ENCODE results near the gene SYCE1L. TPM values are rescaled to one million over a fixed set of nuclear protein-coding genes. Genes with fewer than 3 reads are reported as not detected.

SYCE1L gene
- polyA plus RNA-seq, 3 donors = 2.3 to 4.1 (median 2.9) TPM

- DNase-seq (ENCODE audit: low read depth in 3 of 3, low spot score in 2 of 3) = no peak
Observed at GRCh38 chr16:77195411-77195810, 3.8 kb upstream of the SYCE1L start.

GRCh38 chr16:77197747-77198146, 1.5 kb upstream of the SYCE1L start:
- DNase-seq (ENCODE audit: low read depth in 3 of 3, low spot score in 2 of 3) = no peak

GRCh38 chr16:77206533-77206932, 7.3 kb downstream of the SYCE1L start:
- no peak for DNase-seq (ENCODE audit: low read depth in 3 of 3, low spot score in 2 of 3)

- no peak for DNase-seq (ENCODE audit: low read depth in 3 of 3, low spot score in 2 of 3)
Observed at GRCh38 chr16:77207030-77207429, 7.8 kb downstream of the SYCE1L start.

GRCh38 chr16:77208382-77208781, 9.2 kb downstream of the SYCE1L start:
- no peak for DNase-seq (ENCODE audit: low read depth in 3 of 3, low spot score in 2 of 3)

- peak in 2 of 3 donors; percentile 39 to 43 for DNase-seq (ENCODE audit: low read depth in 3 of 3, low spot score in 2 of 3)
Observed at GRCh38 chr16:77211880-77212740, 12.9 kb downstream of the SYCE1L start.

- DNase-seq (ENCODE audit: low read depth in 3 of 3, low spot score in 2 of 3) = peak in 1 of 3 donors; percentile 29
Observed at GRCh38 chr16:77212741-77213541, 13.7 kb downstream of the SYCE1L start.

- DNase-seq (ENCODE audit: low read depth in 3 of 3, low spot score in 2 of 3) = no peak
Observed at GRCh38 chr16:77213542-77214106, 14.4 kb downstream of the SYCE1L start.

- DNase-seq (ENCODE audit: low read depth in 3 of 3, low spot score in 2 of 3) = no peak
Observed at GRCh38 chr16:77214411-77215138, 15.4 kb downstream of the SYCE1L start.

- DNase-seq (ENCODE audit: low read depth in 3 of 3, low spot score in 2 of 3) = no peak
Observed at GRCh38 chr16:77219437-77219836, 20.2 kb downstream of the SYCE1L start.

- DNase-seq (ENCODE audit: low read depth in 3 of 3, low spot score in 2 of 3) = no peak
Observed at GRCh38 chr16:77220427-77220826, 21.2 kb downstream of the SYCE1L start.

GRCh38 chr16:77221482-77221881, 22.3 kb downstream of the SYCE1L start:
- no peak for DNase-seq (ENCODE audit: low read depth in 3 of 3, low spot score in 2 of 3)

- DNase-seq (ENCODE audit: low read depth in 3 of 3, low spot score in 2 of 3) = no peak
Observed at GRCh38 chr16:77223184-77223583, 24.0 kb downstream of the SYCE1L start.

- DNase-seq (ENCODE audit: low read depth in 3 of 3, low spot score in 2 of 3) = no peak
Observed at GRCh38 chr16:77225182-77225581, 26.0 kb downstream of the SYCE1L start.

GRCh38 chr16:77227745-77228144, 28.5 kb downstream of the SYCE1L start:
- DNase-seq (ENCODE audit: low read depth in 3 of 3, low spot score in 2 of 3) = no peak

GRCh38 chr16:77231047-77231446, 31.8 kb downstream of the SYCE1L start:
- no peak for DNase-seq (ENCODE audit: low read depth in 3 of 3, low spot score in 2 of 3)

GRCh38 chr16:77233799-77234519, 34.8 kb downstream of the SYCE1L start:
- DNase-seq (ENCODE audit: low read depth in 3 of 3, low spot score in 2 of 3) = no peak

GRCh38 chr16:77234611-77235010, 35.4 kb downstream of the SYCE1L start:
- no peak for DNase-seq (ENCODE audit: low read depth in 3 of 3, low spot score in 2 of 3)

GRCh38 chr16:77236063-77236511, 36.9 kb downstream of the SYCE1L start:
- DNase-seq (ENCODE audit: low read depth in 3 of 3, low spot score in 2 of 3) = peak; percentile 65 to 66 (median 65)

- DNase-seq (ENCODE audit: low read depth in 3 of 3, low spot score in 2 of 3) = no peak
Observed at GRCh38 chr16:77238593-77238992, 39.4 kb downstream of the SYCE1L start.
